A172 (cell line): ENCODE data around the gene AKAP13. TPM values are rescaled to one million over a fixed set of nuclear protein-coding genes. Genes with fewer than 3 reads are reported as not detected.
A peak's percentile ranks its signal among the peaks of the same experiment; 100 is the strongest.

Experiments used
- DNase-seq: peaks from one replicate; pipeline ENCODE4 v3.0.0-alpha.2; 2015; ENCODE audit warnings: low spot score
- total RNA-seq: library from RNA; depleted of rRNA; stranded (reverse); fragments of >200 nt; shearing (Covaris generic); gene quantifications from 2 replicates; pipeline ENCODE4 v1.2.3, GENCODE V29; 2014

AKAP13 gene
- total RNA-seq, 1 experiment from 2014 or later, result 35.9 TPM

DNA sequence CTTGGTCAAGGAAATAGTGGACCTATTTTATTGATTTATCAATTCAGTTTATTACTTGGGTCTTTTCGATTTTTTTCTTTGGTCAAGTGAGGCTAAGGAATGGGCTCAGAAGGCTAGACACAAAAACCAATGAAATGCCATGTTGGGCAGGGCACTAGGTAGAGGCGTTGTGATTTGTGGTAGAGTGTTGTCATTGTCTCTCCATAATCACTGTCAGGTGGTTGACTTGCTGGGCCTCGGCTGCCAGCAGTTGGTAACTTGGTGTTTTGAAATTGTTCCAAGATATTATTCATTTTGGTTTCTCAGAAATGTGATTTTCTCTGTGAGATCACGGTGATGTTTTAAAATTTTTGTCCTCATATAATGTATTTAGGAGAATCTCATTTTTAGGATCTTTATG is 240.7 kb downstream of the AKAP13 start:
- DNase-seq, result no peak

DNA sequence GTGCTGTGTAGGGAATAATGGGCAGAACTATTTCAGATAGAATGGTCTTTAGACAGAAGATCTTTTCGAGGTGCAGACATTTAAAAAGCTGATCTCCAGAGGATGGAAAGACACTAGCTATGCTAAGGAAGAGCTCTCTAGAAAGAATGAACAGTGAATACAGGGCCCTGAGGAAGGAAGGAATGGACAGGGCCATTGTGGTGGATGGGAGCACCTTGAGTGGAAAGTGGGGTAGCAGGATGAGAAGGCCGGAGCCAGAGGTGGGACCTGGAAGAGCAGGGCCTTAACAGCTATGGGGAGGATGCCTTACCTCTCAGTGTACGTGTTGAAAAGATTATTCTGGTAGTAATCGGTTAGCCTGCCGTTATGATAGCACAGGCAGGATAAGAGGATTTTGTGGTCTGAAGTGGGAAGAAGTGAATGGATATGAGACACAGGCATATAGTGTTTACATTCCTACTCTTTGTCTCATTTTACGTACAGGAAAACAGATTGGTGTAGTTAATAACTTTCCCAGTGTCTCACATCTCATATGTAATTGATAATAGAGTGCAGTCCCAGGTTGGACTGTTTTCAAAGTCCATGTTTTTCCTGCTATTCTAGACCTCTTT is 241.9 kb downstream of the AKAP13 start:
- DNase-seq, result no peak

DNA sequence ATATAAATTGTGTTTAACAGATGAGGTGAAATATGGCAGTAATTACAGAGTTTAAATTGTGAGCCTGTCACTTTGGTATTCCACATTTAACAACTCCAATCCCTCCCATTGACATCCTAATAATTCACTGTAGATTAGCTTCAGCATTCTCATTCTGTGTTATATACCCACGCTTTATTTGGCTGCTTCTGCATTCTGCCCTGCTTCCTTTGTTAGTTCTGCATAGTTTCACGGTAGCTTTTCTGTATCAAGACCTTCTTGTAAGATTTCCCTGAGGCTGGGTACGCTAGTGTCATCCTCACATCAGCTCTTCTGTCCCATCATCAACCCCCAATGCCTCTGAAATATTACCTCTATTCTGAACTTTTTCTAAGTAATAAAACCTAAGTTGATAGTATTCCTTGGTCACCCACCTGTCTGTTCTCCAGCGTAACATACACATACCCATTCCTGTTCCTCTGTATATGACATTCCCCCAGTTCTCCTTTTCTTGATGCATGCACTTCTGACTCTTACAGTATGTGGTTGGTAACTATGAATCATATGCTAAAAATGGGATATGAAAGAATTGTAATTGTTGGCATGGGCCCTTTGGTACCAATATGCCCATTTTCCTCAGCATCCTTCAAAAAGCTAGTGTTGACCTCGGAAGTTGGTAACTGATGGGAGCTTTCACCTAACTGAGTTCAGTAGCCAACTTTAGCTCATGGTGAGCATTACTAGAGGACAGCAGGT is 243.1 kb downstream of the AKAP13 start:
- DNase-seq, result no peak

DNA sequence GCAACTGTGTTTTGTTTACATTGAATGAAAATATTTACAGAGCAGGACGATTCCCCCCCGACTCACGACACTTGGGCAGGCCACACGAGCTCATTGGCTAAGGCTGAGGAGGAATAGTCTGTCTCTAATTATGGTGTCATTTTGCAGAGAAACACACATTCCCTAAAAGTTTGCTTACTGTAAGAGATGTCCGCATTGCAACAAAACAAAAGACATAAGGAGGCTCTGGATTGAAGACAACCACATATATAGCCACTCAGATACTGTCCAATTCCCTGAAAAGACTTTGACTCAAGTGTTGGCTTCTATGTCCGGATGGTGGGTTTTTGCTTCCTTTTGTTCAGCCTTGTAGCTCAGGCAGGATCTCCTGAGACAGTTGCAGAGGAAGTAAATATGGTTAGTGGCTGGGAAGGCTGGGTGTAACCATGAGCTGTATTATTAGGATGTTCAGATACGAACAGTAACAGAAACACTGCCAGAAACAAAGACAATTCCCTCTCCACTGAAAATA is 243.9 kb downstream of the AKAP13 start:
- no peak for DNase-seq

DNA sequence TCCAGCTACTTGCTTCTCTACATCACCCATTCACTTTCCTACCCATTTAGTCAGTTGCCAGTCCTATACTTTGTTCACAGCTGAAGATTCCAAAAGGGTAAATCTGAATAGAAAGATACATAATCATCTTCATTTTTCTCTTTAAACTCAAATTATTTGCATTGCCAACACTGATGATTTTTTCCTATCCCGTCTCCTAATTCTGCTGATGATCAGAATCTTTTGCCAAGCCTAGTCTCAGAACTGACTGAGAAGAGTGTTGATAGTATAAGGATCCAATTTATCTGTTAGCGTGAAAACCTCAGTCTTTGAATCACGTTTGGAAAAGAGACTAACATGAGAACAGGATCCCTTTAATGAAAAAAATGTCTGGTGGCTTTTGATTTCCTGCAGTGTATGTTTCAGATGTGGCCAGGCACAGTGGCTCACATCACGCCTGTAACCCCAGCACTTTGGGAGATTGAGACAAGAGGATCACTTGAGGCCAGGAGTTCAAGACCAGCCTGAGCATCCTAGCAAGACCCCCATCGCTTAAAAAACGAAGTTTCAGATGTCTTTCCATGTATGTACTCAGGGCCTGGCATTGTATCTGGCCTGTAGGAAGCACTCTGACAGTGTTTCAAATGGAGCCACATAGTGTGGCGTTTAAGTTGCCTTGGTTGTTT is 244.9 kb downstream of the AKAP13 start:
- no peak for DNase-seq

DNA sequence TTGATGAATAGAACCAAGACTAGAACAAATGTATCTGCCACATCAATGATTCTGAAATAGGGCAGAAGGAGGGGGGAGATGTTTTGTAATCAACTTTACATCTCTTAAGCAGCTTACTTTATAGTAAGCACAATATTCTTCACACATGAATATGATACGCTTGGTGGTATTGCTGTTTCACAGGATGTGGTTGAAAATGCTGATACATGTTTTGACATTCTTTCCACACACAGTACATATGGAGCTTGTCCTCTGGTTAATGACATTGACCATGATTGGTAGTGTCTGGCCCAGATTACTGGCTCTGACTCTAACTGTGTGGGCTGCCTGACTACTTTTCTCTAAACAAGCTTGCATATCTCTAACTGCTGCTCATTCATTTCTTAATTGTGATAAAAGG is 245.5 kb downstream of the AKAP13 start:
- DNase-seq, result no peak

DNA sequence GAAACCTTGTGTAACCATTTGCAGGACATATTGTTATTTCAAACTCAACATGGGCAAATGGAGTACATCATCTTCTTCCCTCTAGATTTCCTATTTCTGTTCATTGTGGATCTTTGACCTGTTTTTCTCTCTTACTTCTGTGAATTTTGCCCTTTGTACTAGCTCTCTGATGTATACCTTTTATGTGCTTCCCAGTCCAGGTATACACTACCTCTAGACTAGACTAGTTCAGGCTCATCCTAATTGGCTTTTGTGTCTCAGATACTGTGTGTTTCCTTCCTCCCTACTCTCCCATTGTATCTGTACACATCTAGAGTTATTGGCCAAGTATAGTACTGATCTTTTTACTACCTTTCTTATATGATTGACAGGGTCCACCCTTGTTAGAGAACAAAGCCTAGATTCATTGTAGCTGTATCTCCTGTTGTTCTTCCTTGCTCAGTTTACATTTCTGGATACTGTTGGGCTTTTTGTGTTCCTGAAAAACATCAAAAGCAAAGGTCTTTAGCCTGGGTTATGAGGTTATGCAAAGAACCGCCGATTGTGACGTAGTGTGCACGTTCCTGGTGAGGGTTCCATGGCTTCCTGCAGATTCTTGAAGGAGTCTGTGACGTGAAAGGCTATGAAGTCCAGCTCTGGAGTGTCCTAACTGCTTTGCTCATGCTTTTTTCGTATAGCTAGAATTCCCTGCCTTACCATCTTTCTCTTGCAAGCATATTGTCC is 247.0 kb downstream of the AKAP13 start:
- DNase-seq, result no peak

DNA sequence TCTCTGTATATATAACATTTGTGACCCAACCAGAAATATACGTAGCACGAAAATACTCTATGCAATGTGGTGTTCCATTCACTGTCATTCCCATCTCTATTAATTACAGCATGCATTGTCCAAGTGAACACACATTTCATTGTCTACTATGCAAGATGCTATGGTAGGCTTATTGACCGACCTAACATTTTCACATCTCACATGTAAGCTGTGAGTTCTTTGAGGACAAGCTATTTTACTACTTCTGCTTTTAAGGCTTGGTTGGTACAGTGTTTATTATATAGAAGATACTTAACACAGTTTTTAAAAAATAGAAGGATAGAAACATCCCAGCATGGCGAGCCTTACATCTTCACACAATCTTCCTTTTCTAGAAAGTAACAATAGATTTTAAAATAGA is 249.9 kb downstream of the AKAP13 start:
- no peak for DNase-seq

DNA sequence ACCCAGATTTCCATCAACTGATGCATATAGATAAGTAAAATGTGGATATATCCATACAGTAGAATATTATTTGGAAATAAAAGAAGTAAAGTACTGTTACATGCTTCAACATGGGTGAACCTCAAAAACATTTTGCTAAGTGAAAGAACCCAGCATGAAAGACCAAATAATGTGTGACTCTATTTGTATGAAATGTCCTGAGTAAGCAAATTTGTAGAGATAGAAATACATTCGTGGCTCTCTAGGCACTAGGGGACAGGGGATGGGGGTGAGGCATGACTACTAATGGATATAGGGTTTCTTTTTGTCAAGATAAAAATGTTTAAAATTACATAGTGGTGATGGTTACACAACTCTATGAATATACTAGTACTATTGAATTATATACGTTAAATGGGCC is 250.6 kb downstream of the AKAP13 start:
- no peak for DNase-seq

DNA sequence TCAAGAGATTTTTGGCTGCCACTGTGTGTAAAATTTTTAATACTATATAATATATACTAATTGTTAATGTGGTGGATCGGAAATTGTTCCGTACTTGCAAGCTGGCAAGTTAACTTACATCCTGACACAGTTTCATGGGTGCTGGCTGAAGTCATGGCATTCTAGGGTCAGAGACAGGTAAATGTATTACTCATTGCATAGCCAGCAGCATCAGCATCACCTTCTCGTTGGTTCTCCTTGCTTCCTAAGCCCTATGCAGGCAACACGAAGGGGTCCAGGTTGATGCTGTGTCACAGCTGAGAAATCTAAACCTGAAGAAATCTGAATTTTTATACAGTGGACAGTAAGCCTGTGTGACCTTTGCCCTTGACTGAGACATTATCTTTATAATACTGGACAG is 251.6 kb downstream of the AKAP13 start:
- DNase-seq, result no peak

DNA sequence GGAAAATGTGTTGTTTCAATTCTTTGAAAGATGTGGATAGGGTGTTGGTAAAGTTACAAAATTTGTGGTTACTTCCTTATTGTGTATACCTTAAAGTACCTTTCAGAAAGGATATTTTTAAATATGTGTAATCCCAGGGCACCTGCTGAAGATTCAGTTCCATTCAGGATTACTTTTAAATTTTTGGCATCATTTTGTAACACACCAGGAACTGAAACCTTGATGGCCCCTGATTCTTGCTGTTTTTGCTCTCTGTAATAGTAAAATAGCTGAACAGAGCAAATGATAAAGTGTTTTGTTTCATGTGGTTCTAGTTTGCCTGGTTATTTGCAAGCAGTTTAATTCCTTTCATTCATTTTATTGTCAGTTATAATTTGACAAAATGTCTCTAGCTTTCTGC is 253.5 kb downstream of the AKAP13 start:
- DNase-seq, result no peak

DNA sequence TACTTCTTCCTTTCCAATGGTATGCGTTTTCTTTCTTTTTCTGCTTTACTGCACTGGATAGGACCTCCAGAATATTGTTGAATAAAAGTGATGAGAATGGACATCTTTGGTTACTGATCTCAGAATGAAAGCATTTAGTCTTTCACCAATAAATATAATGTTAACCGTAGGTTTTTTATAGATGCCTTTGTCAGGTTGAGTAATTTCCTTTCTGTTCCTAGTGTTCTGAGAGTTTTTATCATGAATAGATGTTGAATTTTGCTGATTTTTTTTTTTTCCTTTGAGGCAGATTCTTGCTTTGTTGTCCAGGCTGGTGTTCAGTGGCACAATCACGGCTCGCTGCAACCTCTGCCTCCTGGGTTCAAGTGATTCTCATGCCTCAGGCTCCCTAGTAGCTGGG is 255.9 kb downstream of the AKAP13 start:
- no peak for DNase-seq

DNA sequence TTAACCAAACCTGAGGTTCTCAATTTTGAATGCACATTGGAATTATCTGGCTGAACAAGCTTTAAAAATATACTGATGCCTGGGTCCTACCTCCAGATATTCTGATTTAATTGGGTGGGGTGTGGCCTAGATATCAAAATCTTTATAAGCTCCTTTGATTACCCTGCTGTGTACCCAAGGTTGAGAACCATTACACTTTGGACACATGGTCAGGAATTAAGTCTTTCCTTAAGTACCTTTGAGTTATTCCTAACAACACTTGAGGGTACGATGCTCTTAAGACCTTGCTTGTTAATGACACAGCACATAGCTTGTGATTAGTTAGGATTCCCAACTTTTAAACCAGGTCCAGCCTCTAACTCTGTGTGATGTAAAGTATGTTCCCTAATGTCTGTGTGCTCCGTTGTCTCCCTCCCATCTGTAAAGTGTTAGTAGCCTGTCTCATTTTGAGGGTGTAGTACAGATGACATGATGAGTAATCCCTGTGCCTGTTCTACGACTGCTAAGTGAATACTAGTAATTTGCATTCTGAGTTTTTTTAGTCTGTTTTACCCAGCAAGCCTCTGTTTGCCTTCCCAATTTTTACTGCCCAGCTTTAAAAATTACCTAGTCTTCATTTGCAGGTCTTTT is 259.5 kb downstream of the AKAP13 start:
- DNase-seq, result no peak

DNA sequence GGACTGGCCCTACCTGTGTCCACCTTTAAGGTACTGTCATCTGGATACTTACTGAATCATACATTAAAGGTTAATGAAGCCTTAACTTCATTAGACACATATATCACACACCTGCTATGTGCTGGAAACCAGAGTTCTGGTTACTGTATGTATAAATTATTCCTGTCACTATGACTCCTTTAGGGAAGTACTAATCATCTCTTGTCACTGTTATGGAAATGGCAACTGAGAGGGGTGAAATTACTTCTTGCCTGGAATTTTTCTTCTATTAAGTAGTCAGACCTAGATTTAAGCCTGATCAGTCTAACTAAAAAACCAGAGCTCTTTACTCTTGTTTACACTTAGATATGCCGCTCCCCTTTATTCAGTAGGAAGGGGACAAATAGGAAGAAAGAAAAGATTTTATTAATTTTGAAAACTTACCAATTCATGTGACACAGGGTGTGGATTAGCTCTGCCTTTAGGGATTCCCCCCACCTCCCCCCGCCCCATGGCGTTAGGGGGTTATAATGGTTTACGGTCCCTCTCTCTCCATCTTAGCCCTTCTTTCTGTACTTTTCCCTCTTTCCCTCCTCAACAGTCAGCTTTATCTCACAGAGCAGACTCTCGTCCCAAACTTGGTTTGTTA is 261.8 kb downstream of the AKAP13 start:
- no peak for DNase-seq

DNA sequence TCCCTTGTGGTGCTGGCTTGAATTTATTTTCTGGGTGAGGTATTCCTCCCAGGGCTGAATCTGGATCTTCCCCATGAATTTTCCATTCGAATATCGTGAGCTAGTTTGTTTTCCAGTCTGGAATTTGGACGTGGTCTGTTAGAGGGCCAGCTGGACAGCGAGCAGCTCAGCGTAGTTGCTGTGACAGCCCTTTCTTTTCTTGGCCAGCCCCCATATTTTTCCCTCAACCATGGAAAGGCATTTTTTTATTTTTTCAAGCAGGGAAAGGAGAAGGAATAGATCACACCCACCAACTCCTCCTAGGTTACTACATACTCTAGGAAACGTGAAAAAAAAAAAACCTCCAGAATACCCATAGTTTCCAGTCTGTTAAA is 262.3 kb downstream of the AKAP13 start:
- no peak for DNase-seq

DNA sequence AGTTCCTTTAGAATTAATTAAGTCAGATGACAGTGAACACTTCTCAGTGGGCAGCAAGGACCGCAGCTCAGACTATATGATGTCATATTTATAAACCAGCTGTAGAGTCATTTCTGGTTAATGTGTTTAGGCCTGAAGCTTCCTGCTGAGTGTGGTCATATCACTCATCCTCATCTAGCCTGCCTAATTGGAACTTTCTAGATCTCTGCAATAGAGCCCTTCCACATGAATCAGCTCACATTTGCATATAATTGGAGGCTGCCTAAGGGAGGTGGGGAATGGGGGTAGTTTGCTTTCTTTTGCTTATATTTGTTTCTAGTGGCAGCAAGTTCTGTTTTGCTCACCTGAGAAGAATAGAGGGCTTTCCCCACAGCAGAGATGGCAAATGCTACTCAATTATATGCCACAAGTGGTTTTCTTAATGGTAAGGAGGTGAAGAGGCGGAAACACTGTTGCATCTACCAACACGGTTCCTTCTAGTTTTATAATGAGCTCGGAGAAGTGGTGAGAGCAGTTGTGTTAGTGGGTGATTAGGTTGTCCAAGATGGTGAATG is 266.2 kb downstream of the AKAP13 start:
- DNase-seq, result peak; percentile 84

DNA sequence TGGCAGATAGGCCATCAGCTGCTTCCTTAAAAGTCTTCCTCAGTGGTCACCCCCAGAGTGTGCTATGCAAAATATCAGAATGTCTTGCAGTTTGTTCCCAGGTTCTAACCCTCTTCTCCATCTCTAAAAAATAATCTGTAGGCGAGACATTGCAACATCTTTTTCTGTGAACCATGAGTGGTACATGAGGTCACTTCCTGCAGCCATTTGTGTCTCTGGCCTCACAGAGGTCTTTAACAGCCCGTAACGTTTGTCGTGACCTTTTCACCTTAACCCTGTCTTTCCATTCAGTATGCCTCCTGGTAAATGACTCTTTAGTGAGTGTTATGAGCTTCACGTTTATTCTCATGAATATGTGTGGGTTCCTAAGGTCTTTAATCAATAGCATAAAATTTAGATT is 269.0 kb downstream of the AKAP13 start:
- DNase-seq, result peak; percentile 40

DNA sequence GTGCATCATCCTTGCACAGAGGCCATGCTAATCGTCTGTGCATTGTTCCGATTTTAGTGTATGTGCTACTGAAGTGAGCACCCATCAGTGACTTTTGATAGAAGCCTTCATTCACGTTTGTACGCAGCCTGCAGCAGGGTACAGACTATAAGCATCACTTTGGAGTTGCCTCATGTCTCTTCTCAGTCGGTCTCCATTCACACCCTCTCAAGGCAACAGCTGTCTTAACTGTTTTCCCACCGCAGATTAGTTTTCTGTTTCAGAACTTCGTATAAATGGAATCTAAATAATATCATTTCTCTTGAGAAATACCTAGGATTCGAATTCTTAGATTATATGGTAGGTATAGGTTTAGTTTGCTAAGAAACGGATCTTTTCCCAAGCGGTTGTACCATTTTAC is 271.1 kb downstream of the AKAP13 start:
- DNase-seq, result no peak

DNA sequence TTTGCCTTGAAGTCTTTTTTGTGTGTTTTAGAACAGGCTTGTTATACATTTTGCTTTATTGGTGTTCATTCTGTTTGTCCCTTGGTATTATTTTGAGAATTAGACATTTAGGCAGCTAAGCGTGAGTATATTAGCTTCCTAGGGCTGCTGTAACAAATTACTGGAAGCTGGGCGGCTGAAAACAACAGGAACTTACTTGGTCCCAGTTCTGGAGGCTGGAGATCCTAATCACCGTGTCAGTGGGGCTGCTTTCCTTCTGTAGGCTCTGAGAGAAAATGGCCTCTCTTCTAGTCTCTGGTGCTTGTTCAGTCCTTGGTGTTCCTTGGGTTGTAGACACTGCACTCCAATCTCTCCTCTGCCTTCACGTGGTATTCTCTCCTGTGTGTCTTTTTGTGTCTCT is 272.1 kb downstream of the AKAP13 start:
- DNase-seq, result no peak

DNA sequence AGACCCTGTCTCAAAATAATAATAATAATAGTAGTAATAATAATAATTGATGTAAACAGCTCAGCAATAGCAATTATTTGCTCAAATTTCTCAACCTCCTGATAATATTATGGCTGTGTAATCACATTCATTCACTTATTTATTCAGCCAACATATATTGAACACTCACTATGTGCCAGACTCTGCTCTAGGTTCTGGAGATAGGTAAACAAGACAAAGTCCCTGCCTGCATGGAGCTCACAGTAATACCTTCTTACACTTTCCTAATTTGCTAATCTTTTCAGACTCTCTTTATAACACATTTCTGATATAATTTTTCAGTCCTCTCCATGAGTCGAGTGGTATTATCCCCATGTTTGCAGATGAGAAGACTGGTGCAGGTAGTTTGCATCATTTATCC is 276.7 kb downstream of the AKAP13 start:
- no peak for DNase-seq

DNA sequence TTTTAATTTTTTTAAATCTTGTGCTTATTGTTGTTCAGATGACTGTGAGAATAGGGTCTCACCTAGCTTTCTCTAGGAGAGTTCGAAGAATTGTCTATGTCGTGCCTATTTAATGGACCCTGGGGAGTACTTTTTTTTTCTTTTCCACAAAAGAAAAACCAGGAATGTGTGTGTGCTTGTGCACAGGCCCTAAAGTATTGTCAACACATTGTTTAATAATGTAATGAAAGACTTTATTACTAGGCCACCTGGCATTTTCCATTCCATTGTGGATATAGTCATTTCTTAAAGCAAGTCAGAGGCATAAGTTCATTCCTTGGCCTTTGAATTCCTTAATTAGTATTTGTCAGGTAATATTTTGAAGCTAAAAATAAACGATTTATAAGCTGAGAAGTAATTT is 278.4 kb downstream of the AKAP13 start:
- DNase-seq, result no peak
